ENCODE measurements around the gene BLOC1S6. TPM values are rescaled to one million over a fixed set of nuclear protein-coding genes. Genes with fewer than 3 reads are reported as not detected.

The BLOC1S6 gene
- total and polyA plus RNA-seq, 4 experiments from 2014 or later, result 38.8 to 43.9 (median 41.8) TPM

- no peaks in the 10 kb centered on the region for H3K4me1 ChIP-seq (ENCODE audit: insufficient read depth, low read length)
- H3K4me1 Mint-ChIP-seq, result no peaks in the 10 kb centered on the region
- no peak overlapping the region for H3K4me3 Mint-ChIP-seq
- H3K27me3 ChIP-seq (ENCODE audit: insufficient read depth, low read length), result no peaks in the 10 kb centered on the region
- no peaks in the 10 kb centered on the region for H3K36me3 Mint-ChIP-seq
- intact Hi-C loops (cut with micrococcal nuclease), result no loop called here
- no peak overlapping the region for H3K27ac Mint-ChIP-seq
- no peak overlapping the region for H3K4me3 ChIP-seq (ENCODE audit: low read length in 2 of 2)
- ChIA-PET POLR2A (ENCODE audit: partially characterized antibody) (no interaction called here), CTCF (ENCODE audit: partially characterized antibody) (no interaction called here)
- no peak for DNase-seq
- no peaks in the 10 kb centered on the region for H3K36me3 ChIP-seq (ENCODE audit: insufficient read depth, low read length)
- H3K9me3 Mint-ChIP-seq, result no peaks in the 10 kb centered on the region
- no peaks in the 10 kb centered on the region for H3K9me3 ChIP-seq (ENCODE audit: control insufficient read depth in 1 of 2, low read length in 2 of 2)
- peaks cover 5 to 9% of the 10 kb centered on the region in 2 donors for H3K27me3 Mint-ChIP-seq
- H3K27ac ChIP-seq (ENCODE audit: low read depth, low read length), result no peak overlapping the region
Observed at GRCh38 chr15:45548753-45549520, 38.2 kb upstream of the BLOC1S6 start.

DNA sequence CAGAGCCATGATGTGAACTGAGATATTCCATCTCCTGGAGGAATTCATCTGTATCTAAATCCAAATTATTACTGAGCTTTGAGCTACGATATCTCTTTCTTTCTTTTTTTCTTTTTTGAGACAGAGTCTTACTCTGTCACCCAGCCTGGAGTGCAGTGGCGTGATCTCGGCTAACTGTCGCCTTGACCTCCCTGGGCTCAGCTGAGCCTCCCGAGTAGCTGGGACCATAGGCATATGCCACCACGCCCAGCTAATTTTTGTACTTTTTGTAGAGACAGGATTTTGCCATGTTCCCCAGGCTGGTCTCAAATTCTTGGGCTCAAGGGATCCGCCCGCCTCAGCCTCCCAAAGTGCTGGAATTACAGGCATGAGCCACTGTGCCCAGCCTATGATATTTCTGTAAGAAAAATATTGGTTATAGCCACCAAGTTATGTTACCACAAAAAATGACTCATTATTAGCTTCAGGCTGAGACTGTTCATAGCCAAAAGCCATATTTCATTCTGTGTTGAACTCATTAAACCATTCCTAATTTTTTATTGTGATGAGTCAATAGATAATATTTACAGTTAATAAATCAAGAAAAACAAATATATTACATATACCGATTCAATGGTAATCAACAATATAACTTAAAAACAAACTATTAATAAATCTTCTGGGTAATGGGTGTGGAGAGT lies 37.5 kb upstream of the BLOC1S6 start:
- H3K27ac Mint-ChIP-seq, result no peak overlapping the region
- CTCF ChIA-PET (ENCODE audit: partially characterized antibody), result no interaction called here

DNA sequence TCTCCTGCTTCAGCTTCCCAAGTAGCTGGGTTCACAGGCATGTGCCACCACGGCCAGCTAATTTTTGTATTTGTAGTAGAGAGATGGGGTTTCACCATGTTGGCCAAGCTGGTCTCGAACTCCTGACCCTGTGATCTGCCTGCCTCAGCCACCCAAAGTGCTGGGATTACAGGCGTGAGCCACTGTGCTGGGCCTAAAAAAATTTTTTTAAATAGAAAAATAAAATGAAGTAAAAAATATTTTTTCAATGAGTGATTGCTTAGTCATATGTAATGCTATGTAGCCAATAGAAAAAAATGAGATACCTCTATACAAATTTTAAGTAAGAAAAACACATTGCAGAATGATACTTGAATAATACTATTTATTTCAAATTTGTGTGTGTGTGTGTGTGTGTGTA lies 36.7 kb upstream of the BLOC1S6 start:
- no peaks in the 10 kb centered on the region for H3K36me3 ChIP-seq (ENCODE audit: insufficient read depth, low read length)
- intact Hi-C loops (cut with micrococcal nuclease), result no loop called here
- H3K4me3 ChIP-seq (ENCODE audit: low read length in 2 of 2), result no peak overlapping the region
- H3K4me1 Mint-ChIP-seq, result no peaks in the 10 kb centered on the region
- H3K27ac ChIP-seq (ENCODE audit: low read depth, low read length), result no peak overlapping the region
- POLR2A ChIA-PET (ENCODE audit: partially characterized antibody), result no interaction called here
- no peaks in the 10 kb centered on the region for H3K27me3 ChIP-seq (ENCODE audit: insufficient read depth, low read length)
- DNase-seq, result no peak
- H3K9me3 Mint-ChIP-seq, result no peaks in the 10 kb centered on the region
- no peaks in the 10 kb centered on the region for H3K9me3 ChIP-seq (ENCODE audit: control insufficient read depth in 1 of 2, low read length in 2 of 2)
- H3K27me3 Mint-ChIP-seq, result peaks cover 5 to 10% of the 10 kb centered on the region in 2 donors
- no peak overlapping the region for H3K27ac Mint-ChIP-seq
- no peaks in the 10 kb centered on the region for H3K4me1 ChIP-seq (ENCODE audit: insufficient read depth, low read length)
- H3K4me3 Mint-ChIP-seq, result no peak overlapping the region
- CTCF ChIA-PET (ENCODE audit: partially characterized antibody), result no interaction called here
- no peaks in the 10 kb centered on the region for H3K36me3 Mint-ChIP-seq

More for the DNA sequence above, 37.5 kb upstream of the BLOC1S6 start:
- no peaks in the 10 kb centered on the region for H3K4me1 Mint-ChIP-seq
- no peak overlapping the region for H3K4me3 Mint-ChIP-seq
- POLR2A ChIA-PET (ENCODE audit: partially characterized antibody), result no interaction called here
- Histone ChIP-seq H3K27me3 (ENCODE audit: insufficient read depth, low read length) (no peaks in the 10 kb centered on the region), H3K9me3 (ENCODE audit: control insufficient read depth in 1 of 2, low read length in 2 of 2) (no peaks in the 10 kb centered on the region), H3K27ac (ENCODE audit: low read depth, low read length) (no peak overlapping the region), H3K4me1 (ENCODE audit: insufficient read depth, low read length) (no peaks in the 10 kb centered on the region), H3K36me3 (ENCODE audit: insufficient read depth, low read length) (no peaks in the 10 kb centered on the region), H3K4me3 (ENCODE audit: low read length in 2 of 2) (no peak overlapping the region)
- DNase-seq, result no peak
- H3K9me3 Mint-ChIP-seq, result no peaks in the 10 kb centered on the region
- H3K36me3 Mint-ChIP-seq, result no peaks in the 10 kb centered on the region
- peaks cover 5 to 9% of the 10 kb centered on the region in 2 donors for H3K27me3 Mint-ChIP-seq
- intact Hi-C loops (cut with micrococcal nuclease), result no loop called here

DNA sequence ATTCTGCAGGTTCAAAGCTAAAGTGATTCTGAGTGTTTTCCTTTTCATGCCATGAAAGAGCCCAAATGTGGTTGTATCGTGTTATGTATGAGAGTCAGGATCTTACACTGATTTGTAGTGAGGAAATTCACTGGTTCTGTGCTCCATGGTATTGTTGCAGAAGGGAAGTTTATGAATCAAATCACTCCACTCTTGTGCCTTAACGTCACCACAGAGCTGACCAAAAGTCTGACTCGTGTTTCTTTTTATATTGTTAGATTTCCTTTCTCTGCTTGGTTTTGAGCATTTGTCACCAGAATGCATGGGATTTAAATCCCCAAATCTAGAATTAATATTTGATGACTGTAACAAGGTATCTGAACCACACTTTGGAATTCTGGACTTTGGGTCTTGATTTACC lies 35.5 kb upstream of the BLOC1S6 start:
- H3K4me1 Mint-ChIP-seq, result no peaks in the 10 kb centered on the region
- intact Hi-C loops (cut with micrococcal nuclease), result no loop called here

DNA sequence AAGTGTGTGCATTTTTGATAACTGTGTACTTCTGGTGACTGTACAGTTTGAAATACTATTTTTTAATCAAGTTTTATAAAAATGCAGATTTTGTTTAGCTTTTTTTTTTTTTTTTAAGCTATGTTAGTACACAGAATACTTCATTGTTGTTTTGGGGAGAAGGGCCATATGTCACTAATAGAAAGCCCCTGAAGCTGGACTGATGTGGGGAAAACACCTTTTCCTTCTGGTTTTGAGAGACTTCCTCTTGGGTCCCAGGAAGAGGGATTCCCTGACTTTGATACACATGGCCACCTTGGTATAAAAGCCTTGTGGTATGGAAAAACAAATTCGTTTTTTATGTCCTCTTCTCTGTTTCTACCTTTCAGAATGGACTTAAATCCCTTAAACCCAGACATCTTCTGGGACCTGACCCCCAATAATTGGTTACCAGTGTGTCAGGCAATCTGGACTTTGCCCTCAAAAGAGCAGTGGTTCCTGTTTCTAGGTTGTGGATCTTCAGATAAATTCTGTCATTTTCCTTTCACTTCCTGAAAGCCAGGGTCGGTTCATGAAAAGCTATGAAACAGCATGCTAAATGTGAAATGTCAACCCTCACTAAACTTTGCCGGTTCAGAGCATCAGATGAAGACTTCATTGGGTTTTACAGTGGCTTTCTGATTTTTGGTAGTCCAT lies 31.1 kb upstream of the BLOC1S6 start:
- Histone ChIP-seq H3K9me3 (ENCODE audit: control insufficient read depth in 1 of 2, low read length in 2 of 2) (no peaks in the 10 kb centered on the region), H3K4me1 (ENCODE audit: insufficient read depth, low read length) (no peaks in the 10 kb centered on the region), H3K4me3 (ENCODE audit: low read length in 2 of 2) (no peak overlapping the region), H3K27ac (ENCODE audit: low read depth, low read length) (no peak overlapping the region), H3K27me3 (ENCODE audit: insufficient read depth, low read length) (peaks cover 3% of the 10 kb centered on the region), H3K36me3 (ENCODE audit: insufficient read depth, low read length) (no peaks in the 10 kb centered on the region)
- no peak overlapping the region for H3K4me3 Mint-ChIP-seq
- peaks cover 18 to 19% of the 10 kb centered on the region in 2 donors for H3K27me3 Mint-ChIP-seq
- intact Hi-C loops (cut with micrococcal nuclease), result no loop called here
- no peak overlapping the region for H3K27ac Mint-ChIP-seq
- CTCF ChIA-PET (ENCODE audit: partially characterized antibody), result interaction anchor here (2.1 kb wide), 1 partner anchor 58 kb away, joined by 7 read pairs; no protein-coding TSS in a partner anchor
- POLR2A ChIA-PET (ENCODE audit: partially characterized antibody), result no interaction called here
- H3K4me1 Mint-ChIP-seq, result no peaks in the 10 kb centered on the region
- no peaks in the 10 kb centered on the region for H3K9me3 Mint-ChIP-seq
- H3K36me3 Mint-ChIP-seq, result no peaks in the 10 kb centered on the region
- DNase-seq, result no peak

More for the DNA sequence above, 35.5 kb upstream of the BLOC1S6 start:
- no peaks in the 10 kb centered on the region for H3K9me3 Mint-ChIP-seq
- Histone ChIP-seq H3K9me3 (ENCODE audit: control insufficient read depth in 1 of 2, low read length in 2 of 2) (no peaks in the 10 kb centered on the region), H3K36me3 (ENCODE audit: insufficient read depth, low read length) (no peaks in the 10 kb centered on the region), H3K27ac (ENCODE audit: low read depth, low read length) (no peak overlapping the region), H3K27me3 (ENCODE audit: insufficient read depth, low read length) (no peaks in the 10 kb centered on the region), H3K4me3 (ENCODE audit: low read length in 2 of 2) (no peak overlapping the region), H3K4me1 (ENCODE audit: insufficient read depth, low read length) (no peaks in the 10 kb centered on the region)
- peaks cover 11 to 14% of the 10 kb centered on the region in 2 donors for H3K27me3 Mint-ChIP-seq
- ChIA-PET CTCF (ENCODE audit: partially characterized antibody) (no interaction called here), POLR2A (ENCODE audit: partially characterized antibody) (no interaction called here)
- no peaks in the 10 kb centered on the region for H3K36me3 Mint-ChIP-seq
- no peak overlapping the region for H3K27ac Mint-ChIP-seq
- no peak overlapping the region for H3K4me3 Mint-ChIP-seq
- no peak for DNase-seq

GRCh38 chr15:45572617-45573016 lies 14.6 kb upstream of the BLOC1S6 start:
- CTCF ChIA-PET (ENCODE audit: partially characterized antibody), result interaction anchor here (0.7 kb wide), 1 partner anchor 67 kb away, joined by 3 read pairs; no protein-coding TSS in a partner anchor
- Mint-ChIP-seq H3K36me3 (no peaks in the 10 kb centered on the region), H3K9me3 (peaks cover 0 to 2% (median 0%) of the 10 kb centered on the region in 8 donors), H3K4me3 (no peak overlapping the region), H3K27me3 (peaks cover 13 to 18% of the 10 kb centered on the region in 2 donors), H3K27ac (no peak overlapping the region), H3K4me1 (no peaks in the 10 kb centered on the region)
- H3K27me3 ChIP-seq (ENCODE audit: insufficient read depth, low read length), result no peaks in the 10 kb centered on the region
- no peaks in the 10 kb centered on the region for H3K9me3 ChIP-seq (ENCODE audit: control insufficient read depth in 1 of 2, low read length in 2 of 2)
- H3K27ac ChIP-seq (ENCODE audit: low read depth, low read length), result no peak overlapping the region
- H3K36me3 ChIP-seq (ENCODE audit: insufficient read depth, low read length), result no peaks in the 10 kb centered on the region
- POLR2A ChIA-PET (ENCODE audit: partially characterized antibody), result no interaction called here
- no peak overlapping the region for H3K4me3 ChIP-seq (ENCODE audit: low read length in 2 of 2)
- intact Hi-C loops (cut with micrococcal nuclease), result no loop called here
- no peak for DNase-seq
- H3K4me1 ChIP-seq (ENCODE audit: insufficient read depth, low read length), result no peaks in the 10 kb centered on the region

DNA sequence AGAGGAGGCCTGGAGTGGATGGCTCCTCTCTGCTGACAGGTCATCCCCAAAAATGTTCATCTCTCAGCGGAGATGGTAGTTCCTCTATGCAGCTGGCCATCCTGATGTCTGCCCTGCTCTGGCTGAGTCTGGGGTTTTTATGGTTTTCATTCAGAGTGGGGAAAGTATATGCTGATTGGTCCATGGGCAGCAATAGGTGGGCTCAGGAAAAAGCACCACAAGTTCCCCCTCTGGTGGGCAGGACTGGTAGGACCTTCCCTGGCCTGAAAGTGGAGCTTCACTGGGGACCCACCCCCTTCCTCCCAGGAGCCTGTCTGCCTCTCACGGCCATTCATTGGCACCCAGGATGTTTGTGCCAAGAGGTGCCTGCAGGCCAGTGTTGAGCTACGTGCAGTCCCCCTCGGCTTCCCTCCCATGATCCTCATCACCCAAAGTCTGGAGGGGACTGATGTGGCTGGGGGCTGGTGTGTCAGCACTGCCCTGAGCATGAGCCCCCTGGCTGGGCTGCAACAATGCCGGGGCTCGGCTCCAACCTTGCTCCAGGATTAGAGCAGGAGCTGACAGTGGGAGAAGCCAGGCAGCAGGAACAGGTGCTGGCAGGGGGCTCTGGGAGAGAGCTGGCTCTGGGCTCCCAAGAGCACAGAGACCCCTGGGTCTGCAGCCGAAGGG lies 13.1 kb upstream of the BLOC1S6 start:
- H3K27me3 ChIP-seq (ENCODE audit: insufficient read depth, low read length), result no peaks in the 10 kb centered on the region
- ChIA-PET CTCF (ENCODE audit: partially characterized antibody) (interaction anchor here (0.7 kb wide), 1 partner anchor 13 kb away, joined by 3 read pairs; the partner anchor contains the start of gene BLOC1S6), POLR2A (ENCODE audit: partially characterized antibody) (interaction anchor here (1.4 kb wide), 1 partner anchor 13 kb away, joined by 9 read pairs; the partner anchor contains the start of gene BLOC1S6)
- Mint-ChIP-seq H3K36me3 (no peaks in the 10 kb centered on the region), H3K27ac (no peak overlapping the region), H3K4me1 (no peaks in the 10 kb centered on the region), H3K9me3 (peaks cover 0 to 2% (median 0%) of the 10 kb centered on the region in 8 donors), H3K4me3 (no peak overlapping the region), H3K27me3 (peaks cover 10 to 18% of the 10 kb centered on the region in 2 donors)
- H3K4me3 ChIP-seq (ENCODE audit: low read length in 2 of 2), result no peak overlapping the region
- no peak overlapping the region for H3K27ac ChIP-seq (ENCODE audit: low read depth, low read length)
- no peaks in the 10 kb centered on the region for H3K4me1 ChIP-seq (ENCODE audit: insufficient read depth, low read length)
- no peak for DNase-seq
- no peaks in the 10 kb centered on the region for H3K9me3 ChIP-seq (ENCODE audit: control insufficient read depth in 1 of 2, low read length in 2 of 2)
- no peaks in the 10 kb centered on the region for H3K36me3 ChIP-seq (ENCODE audit: insufficient read depth, low read length)
- intact Hi-C loops (cut with micrococcal nuclease), result no loop called here

Data from CD4-positive, alpha-beta memory T cell (primary cell).